HCT116 (cell line): ENCODE measurements around the gene HS6ST1. TPM values are rescaled to one million over a fixed set of nuclear protein-coding genes. Genes with fewer than 3 reads are reported as not detected.

Experiments
- ATAC-seq: fragments of 200-7000 bp; cut with Tn5 transposase; 2 replicates; pipeline ENCODE4 v1.9.1; 2020; ENCODE audit warnings: mild to moderate bottlenecking, moderate library complexity
- BruUV-seq: library from RNA; stranded (reverse); fragments of 400-500 nt; replicated peaks from 2 replicates; lab custom pipeline; 2021; lab: Mats Ljungman, UMichigan
- CTCF ChIA-PET: fragments of 300-600 bp; sonication (Branson Sonifier 250); formaldehyde crosslinking; loops from one replicate; lab custom pipeline; 2021; ENCODE audit warnings: antibody characterized with exemption; lab: Charles Lee
- POLR2A ChIA-PET: fragments of 300-600, 350-600 bp; sonication (Branson Sonifier 250); formaldehyde crosslinking; loops from one replicate; lab custom pipeline; 2021; ENCODE audit warnings: antibody characterized with exemption; lab: Charles Lee
- RAD21 ChIA-PET, 2 experiments: fragments of 300-600 bp; sonication (Branson Sonifier 250); formaldehyde crosslinking; loops; one replicate each; lab custom pipeline; 2023; ENCODE audit warnings: low total read pairs in 2 of 2; ENCODE audit not compliant: uncharacterized antibody in 2 of 2, unreplicated experiment in 2 of 2, low non-redundant PET in 1 of 2; lab: Charles Lee
- DNase-seq: peaks from one replicate; pipeline ENCODE4 v3.0.0-alpha.2; 2010; ENCODE audit warnings: low read depth, low spot score
- H2AFZ ChIP-seq: fragments of 200-600 bp; shearing (Covaris generic), sonication (generic); 2 replicates; pipeline ENCODE4 v1.6.1; 2017; ENCODE audit warnings: low read depth, mixed run types, mixed read lengths, antibody characterized with exemption, low read length; ENCODE audit not compliant: poor library complexity, severe bottlenecking
- H3K27ac ChIP-seq: 2 replicates; pipeline ENCODE4 v1.5.1; 2012; ENCODE audit warnings: low read depth, low read length
- H3K27me3 ChIP-seq: fragments of 200-600 bp; sonication (generic); 2 replicates; pipeline ENCODE4 v1.6.1; 2016; ENCODE audit warnings: mixed run types, low read length, mixed read lengths; ENCODE audit not compliant: insufficient read depth
- H3K36me3 ChIP-seq, 2 experiments: fragments of 200-500 bp in 1 of 2; fragments of 200-600 bp in 1 of 2; sonication (Bioruptor generic) in 1 of 2; sonication (generic) in 1 of 2; 2 replicates each; pipeline versions ENCODE4 v1.5.1 to v1.6.1; 2014 to 2016; ENCODE audit warnings: low read length in 2 of 2, inconsistent platforms in 1 of 2, mixed read lengths in 1 of 2, mixed run types in 1 of 2; ENCODE audit not compliant: insufficient read depth in 2 of 2, control insufficient read depth in 1 of 2
- H3K4me1 ChIP-seq, 2 experiments: fragments of 200-600 bp in 1 of 2; sonication (generic) in 1 of 2; 2 replicates each; pipeline versions ENCODE4 v1.5.1 to v1.6.1; 2012 to 2017; ENCODE audit warnings: low read length in 2 of 2, inconsistent platforms in 1 of 2, mild to moderate bottlenecking in 1 of 2, mixed read lengths in 1 of 2, mixed run types in 1 of 2, moderate library complexity in 1 of 2; ENCODE audit not compliant: insufficient read depth in 2 of 2, control insufficient read depth in 1 of 2
- H3K4me2 ChIP-seq: fragments of 200-600 bp; sonication (generic); 2 replicates; pipeline ENCODE4 v1.6.1; 2017; ENCODE audit warnings: mixed run types, low read length, mixed read lengths
- H3K4me3 ChIP-seq, 2 experiments: fragments of 200-600 bp in 1 of 2; sonication (generic) in 1 of 2; replicated peaks in 1 of 2; 2 replicates each; pipeline ENCODE4 v1.5.1; 2011 to 2016; ENCODE audit warnings: low read length in 2 of 2, control low read depth in 1 of 2, low read depth in 1 of 2, mild to moderate bottlenecking in 1 of 2, mixed read lengths in 1 of 2, mixed run types in 1 of 2
- H3K79me2 ChIP-seq: fragments of 200-600 bp; sonication (generic); 2 replicates; pipeline ENCODE4 v1.6.1; 2017; ENCODE audit warnings: mild to moderate bottlenecking, mixed run types, low read length, moderate library complexity, mixed read lengths; ENCODE audit not compliant: insufficient read depth
- H3K9ac ChIP-seq: fragments of 200-600 bp; sonication (generic); 2 replicates; pipeline ENCODE4 v1.6.1; 2016; ENCODE audit warnings: low read length, mixed read lengths
- H3K9me2 ChIP-seq: fragments of 200-600 bp; sonication (generic), shearing (Covaris generic); 2 replicates; pipeline ENCODE4 v1.6.1; 2017; ENCODE audit warnings: mixed run types, mild to moderate bottlenecking, moderate library complexity; ENCODE audit not compliant: insufficient read depth
- H3K9me3 ChIP-seq, 2 experiments: fragments of 200-500 bp in 1 of 2; fragments of 200-600 bp in 1 of 2; sonication (Bioruptor generic) in 1 of 2; sonication (generic) in 1 of 2; 2 replicates each; pipeline ENCODE4 v1.6.1; 2014 to 2017; ENCODE audit warnings: low read length in 2 of 2, mixed read lengths in 2 of 2, inconsistent platforms in 1 of 2, low read depth in 1 of 2, mild to moderate bottlenecking in 1 of 2, mixed run types in 1 of 2, moderate library complexity in 1 of 2; ENCODE audit not compliant: control insufficient read depth in 1 of 2, insufficient read depth in 1 of 2
- H4K20me1 ChIP-seq: fragments of 200-600 bp; sonication (generic), shearing (Covaris generic); 2 replicates; pipeline ENCODE4 v1.6.1; 2017; ENCODE audit warnings: mixed run types, mild to moderate bottlenecking, moderate library complexity; ENCODE audit not compliant: insufficient read depth
- ATF3 ChIP-seq: IDR thresholded peaks from 2 replicates; pipeline ENCODE4 v1.6.1; 2012
- CBX3 ChIP-seq: IDR thresholded peaks from 2 replicates; pipeline ENCODE4 v1.6.1; 2012; ENCODE audit warnings: low read depth
- EGR1 ChIP-seq: IDR thresholded peaks from 2 replicates; pipeline ENCODE4 v1.6.1; 2012; ENCODE audit warnings: low read depth
- POLR2A ChIP-seq: IDR thresholded peaks from 2 replicates; pipeline ENCODE4 v1.7.0; 2011; ENCODE audit warnings: borderline replicate concordance; ENCODE audit not compliant: insufficient read depth, insufficient read length; ENCODE audit errors: extremely low read depth
- REST ChIP-seq: IDR thresholded peaks from 2 replicates; pipeline ENCODE4 v1.6.1; 2012; ENCODE audit warnings: low read depth
- SP1 ChIP-seq: IDR thresholded peaks from 2 replicates; pipeline ENCODE4 v1.6.1; 2012; ENCODE audit warnings: low read depth
- TCF7L2 ChIP-seq: IDR thresholded peaks from 2 replicates; pipeline ENCODE4 v1.7.0; 2011; ENCODE audit warnings: borderline replicate concordance, inconsistent platforms; ENCODE audit not compliant: insufficient read depth, insufficient read length; ENCODE audit errors: extremely low read depth
- intact Hi-C: fragments of 100-400 bp; cut with micrococcal nuclease; formaldehyde crosslinking; loops from 2 replicates; pipeline ENCODE4 v1.10.0; 2022
- total RNA-seq: library from RNA; stranded (reverse); gene quantifications from one replicate; pipeline ENCODE4 v1.2.1, GENCODE V29; 2021; ENCODE audit not compliant: unreplicated experiment

The HS6ST1 gene
- total RNA-seq, 1 experiment from 2014 or later, result 35.0 TPM

- H3K4me3 ChIP-seq, result no peak overlapping the region
- H3K4me2 ChIP-seq, result no peak overlapping the region
- H3K36me3 ChIP-seq, result no peaks in the 10 kb centered on the region; a peak in 1 of 4 replicates
- no peak overlapping the region; the same call in 1 of the 2 replicates for H3K27ac ChIP-seq
- H3K9me3 ChIP-seq, result no peaks in the 10 kb centered on the region
- no peaks in the 10 kb centered on the region for H3K27me3 ChIP-seq
- DNase-seq (no peak), ATAC-seq (no peak)
- H3K9me2 ChIP-seq, result no peaks in the 10 kb centered on the region
- H3K79me2 ChIP-seq, result peaks cover 92% of the 10 kb centered on the region
- H3K9ac ChIP-seq, result no peak overlapping the region
- peaks cover 3% of the 10 kb centered on the region; the same call in 1 of the 2 replicates for H4K20me1 ChIP-seq
- intact Hi-C loops, result no loop called here
- H2AFZ ChIP-seq, result no peak overlapping the region
- H3K4me1 ChIP-seq, result peaks cover 33 to 59% of the 10 kb centered on the region in 2 experiments
- BruUV-seq, result no TSS peak
- ChIA-PET CTCF (no interaction called here), POLR2A (no interaction called here), RAD21 (no interaction called here)
- no peak for TF ChIP-seq EGR1
- TF ChIP-seq POLR2A, result no peak
- no peak for TF ChIP-seq REST
- TF ChIP-seq SP1, result no peak
- TF ChIP-seq TCF7L2, result no peak
- TF ChIP-seq CBX3, result no peak
- TF ChIP-seq ATF3, result no peak
Measured at GRCh38 chr2:128303911-128304310, 14.8 kb downstream of the HS6ST1 start.
